ENCODE results near the gene GRPR. TPM values are rescaled to one million over a fixed set of nuclear protein-coding genes. Genes with fewer than 3 reads are reported as not detected.
"Not testable (repeated sequence)": the region's sequence is repeated elsewhere in the genome, so short reads cannot be mapped to it uniquely, and the experiment has no call there.

GRPR gene
- total RNA-seq, 1 experiment from 2014 or later: 0.06 TPM

GRCh38 chrX:16137416-16138107 is 14.2 kb downstream of the GRPR start:
- DNase-seq (ENCODE audit: low read depth): no peak

GRCh38 chrX:16138108-16138427 is 14.7 kb downstream of the GRPR start:
- no peak for DNase-seq (ENCODE audit: low read depth)

DNA sequence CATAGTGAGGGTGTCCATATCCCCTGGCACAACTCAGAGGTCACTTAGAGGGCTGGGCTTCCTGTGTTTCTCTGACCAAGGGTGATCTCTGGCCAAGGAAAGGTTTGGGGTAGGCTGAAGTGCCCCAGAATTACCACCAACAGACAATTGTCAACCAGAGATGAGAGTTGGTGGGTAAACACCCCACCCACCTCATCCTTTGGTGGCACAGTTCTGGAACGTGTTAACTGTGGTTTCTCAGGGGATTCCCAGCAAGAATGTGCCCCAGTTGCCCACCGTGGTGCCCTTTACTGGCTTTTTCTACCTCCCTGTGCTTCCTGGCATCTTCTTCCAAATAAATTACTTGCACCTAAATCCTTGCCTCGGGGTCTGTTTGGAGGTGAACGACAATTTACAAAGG is 17.1 kb downstream of the GRPR start:
- no peak for DNase-seq (ENCODE audit: low read depth)

DNA sequence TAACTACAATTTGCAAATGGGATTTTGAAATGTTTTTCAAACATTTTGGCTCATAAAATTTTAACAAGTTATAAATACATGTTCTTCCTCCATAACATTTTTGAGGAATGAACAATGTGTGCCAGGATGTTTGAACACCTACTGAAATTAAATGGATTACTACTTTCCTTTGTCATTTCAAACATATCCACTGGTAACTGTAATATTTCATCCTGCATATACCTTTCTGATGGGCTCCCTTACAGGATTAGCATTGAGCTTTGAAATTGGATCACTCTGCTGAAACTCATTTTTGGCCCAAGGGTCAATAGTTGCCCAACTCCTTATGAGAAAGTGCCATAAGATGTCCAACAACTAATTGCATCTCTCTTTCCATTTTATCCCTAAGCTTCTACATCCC is 17.6 kb downstream of the GRPR start:
- DNase-seq (ENCODE audit: low read depth): no peak

DNA sequence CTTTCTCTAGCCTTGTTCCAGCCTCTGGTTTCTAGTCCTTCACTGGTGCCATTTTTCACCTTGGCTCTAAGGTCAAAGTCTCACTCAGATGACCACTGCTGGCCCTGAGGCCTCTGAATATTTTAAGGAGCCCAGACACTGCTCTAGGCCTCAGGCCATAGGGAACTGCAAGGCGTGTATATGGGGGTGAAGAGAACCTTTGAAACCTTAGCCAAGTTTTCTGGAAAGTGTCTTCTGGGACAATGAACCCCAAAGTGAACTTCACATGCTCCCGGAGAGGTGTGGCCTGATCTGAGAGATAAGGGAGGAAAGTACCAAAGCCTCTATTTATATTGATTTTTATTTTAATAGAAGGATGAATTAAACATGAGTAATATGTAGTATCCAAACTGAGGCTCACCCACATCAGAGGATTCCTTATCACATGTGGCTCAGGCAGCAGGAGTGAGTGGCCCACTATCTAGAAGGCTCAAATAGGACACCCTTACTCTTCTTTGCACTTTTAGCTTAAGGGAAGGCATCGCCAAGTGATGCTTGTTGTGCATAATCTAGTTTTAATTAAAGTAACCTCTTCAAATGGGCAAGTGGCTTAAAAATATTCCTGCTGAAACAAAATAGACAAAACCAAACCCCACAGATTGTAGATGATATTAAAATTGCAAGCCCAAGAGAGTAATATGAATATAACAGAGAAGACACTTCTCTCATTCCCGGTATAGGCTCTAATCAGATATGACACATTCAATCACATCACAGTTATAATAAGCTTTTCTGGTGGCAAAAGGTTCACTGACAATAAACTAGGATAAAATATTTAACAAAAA is 18.3 kb downstream of the GRPR start:
- no peak for DNase-seq (ENCODE audit: low read depth)

DNA sequence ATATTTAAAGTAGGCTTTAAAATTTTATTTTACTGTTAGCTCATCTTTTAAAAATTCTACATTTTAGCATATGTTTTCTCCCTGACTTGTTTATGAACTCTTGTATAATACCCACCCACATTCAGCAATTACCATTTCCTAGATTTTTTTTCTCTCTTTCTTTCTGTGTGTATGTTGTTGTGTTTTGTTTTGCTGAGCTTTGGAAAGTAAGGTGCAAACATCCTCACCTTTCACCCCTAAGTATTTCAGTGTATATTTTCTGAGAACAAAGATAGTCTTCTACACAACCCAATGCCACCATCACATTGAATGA is 18.8 kb downstream of the GRPR start:
- DNase-seq (ENCODE audit: low read depth): no peak

GRCh38 chrX:16143968-16144367 is 20.6 kb downstream of the GRPR start:
- DNase-seq (ENCODE audit: low read depth): no peak

- DNase-seq (ENCODE audit: low read depth): no peak
Observed at GRCh38 chrX:16144420-16144819, 21.1 kb downstream of the GRPR start.

DNA sequence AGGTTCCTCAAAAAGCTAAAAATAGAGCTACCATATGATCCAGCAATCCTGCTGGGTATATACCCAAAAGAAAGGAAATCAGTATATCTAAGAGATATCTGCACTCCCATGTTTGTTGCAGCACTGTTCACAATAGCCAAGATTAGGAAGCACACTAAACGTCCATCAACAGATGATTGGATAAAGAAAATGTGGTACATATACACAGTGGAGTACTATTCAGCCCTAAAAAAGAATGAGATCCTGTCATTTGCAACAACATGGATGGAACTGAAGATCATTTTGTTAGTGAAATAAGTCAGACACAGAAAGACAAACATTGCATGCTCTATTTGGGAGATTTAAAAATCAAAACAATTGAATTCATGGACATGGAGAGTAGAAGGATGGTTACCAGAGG is 21.7 kb downstream of the GRPR start:
- DNase-seq (ENCODE audit: low read depth): not testable (repeated sequence)

GRCh38 chrX:16145656-16146055 is 22.3 kb downstream of the GRPR start:
- DNase-seq (ENCODE audit: low read depth): no peak

- DNase-seq (ENCODE audit: low read depth): no peak
Observed at GRCh38 chrX:16148896-16149295, 25.5 kb downstream of the GRPR start.

DNA sequence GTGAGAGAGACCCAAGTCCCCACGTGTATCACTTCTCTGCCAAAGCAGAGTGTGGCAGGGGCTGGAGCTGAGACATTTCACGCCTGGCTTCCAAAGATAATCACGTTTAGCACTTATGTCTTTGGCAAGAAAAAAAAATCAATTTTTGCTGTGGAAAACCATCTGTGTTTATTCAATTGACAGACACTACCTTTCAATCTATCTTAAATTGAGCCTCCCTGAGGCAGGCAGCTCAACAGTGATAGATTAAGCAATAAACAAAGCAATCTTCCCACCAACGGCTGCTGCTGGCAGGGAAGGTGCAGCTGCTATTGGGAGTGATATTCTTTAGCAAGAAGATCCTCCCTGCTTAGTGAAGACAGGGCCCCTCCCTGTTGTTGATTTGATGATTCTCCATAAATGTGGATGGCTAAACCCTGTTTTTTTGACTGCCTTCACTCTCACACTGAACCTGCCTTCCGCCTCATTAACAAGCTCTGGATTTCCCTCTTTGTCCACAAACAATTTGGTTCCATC is 32.3 kb downstream of the GRPR start:
- no peak for DNase-seq (ENCODE audit: low read depth)

- no peak for DNase-seq (ENCODE audit: low read depth)
Observed at GRCh38 chrX:16156692-16157331, 33.4 kb downstream of the GRPR start.

- peak; percentile 87 for DNase-seq (ENCODE audit: low read depth)
Observed at GRCh38 chrX:16160729-16161128, 37.4 kb downstream of the GRPR start.

DNA sequence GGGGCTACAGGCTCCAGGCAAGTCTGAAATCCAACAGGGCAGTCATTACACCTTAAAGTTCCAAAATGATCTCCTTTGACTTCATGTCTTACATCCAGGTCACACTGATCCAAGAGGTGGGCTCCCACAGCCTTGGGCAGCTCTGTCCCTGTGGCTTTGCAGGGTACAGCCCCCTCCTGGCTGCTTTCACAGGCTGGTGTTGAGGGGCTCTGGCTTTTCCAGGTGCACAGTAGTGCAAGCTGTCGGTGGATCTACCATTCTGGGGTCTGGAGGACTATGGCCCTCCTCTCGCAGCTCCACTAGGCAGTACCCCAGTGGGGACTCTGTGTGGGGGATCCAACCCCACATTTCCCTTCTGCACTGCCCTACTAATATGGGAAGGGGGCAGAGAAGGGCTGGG is 37.8 kb downstream of the GRPR start:
- DNase-seq (ENCODE audit: low read depth): not testable (repeated sequence)

DNA sequence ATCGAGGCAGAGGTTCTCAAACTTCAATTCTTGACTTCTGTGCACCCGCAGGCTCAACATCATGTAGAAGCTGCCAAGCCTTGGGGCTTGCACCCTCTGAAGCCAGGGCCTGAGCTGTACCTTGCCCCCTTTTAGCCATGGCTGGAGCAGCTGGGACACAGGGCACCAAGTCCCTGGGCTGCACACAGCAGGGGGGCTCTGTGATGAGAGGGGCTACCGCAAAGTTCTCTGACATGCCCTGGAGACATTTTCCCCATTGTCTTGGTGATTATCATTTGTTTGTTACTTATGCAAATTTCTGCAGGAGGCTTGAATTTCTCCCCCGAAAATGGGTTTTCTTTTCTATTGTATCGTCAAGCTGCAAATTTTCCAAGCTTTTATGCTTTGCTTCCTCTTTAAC is 39.0 kb downstream of the GRPR start:
- no peak for DNase-seq (ENCODE audit: low read depth)

GRCh38 chrX:16164748-16165147 is 41.4 kb downstream of the GRPR start:
- no peak for DNase-seq (ENCODE audit: low read depth)

- DNase-seq (ENCODE audit: low read depth): no peak
Observed at GRCh38 chrX:16167181-16167580, 43.8 kb downstream of the GRPR start, which contains the start of gene MAGEB17. MAGEB17 (plus strand) TSS chrX:16167481; CDS start chrX:16170383, 2,902 bp downstream.

DNA sequence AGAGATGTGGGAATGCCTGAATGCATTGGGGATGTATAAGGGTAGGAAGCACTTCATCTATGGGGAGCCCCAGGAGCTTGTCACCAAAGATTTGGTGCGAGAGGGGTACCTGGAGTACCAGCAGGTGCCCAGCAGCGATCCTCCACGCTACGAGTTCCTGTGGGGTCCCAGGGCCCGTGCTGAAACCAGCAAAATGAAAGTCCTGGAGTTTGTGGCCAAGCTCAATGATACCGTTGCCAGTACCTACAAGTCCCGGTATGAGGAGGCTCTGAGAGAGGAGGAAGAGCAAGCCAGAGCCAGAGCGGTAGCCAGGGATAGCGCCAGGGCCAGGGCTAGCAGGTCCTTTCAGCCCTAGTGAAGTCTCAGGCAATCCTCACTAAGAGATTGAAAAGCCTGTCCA is 47.7 kb downstream of the GRPR start:
- DNase-seq (ENCODE audit: low read depth): no peak

DNA sequence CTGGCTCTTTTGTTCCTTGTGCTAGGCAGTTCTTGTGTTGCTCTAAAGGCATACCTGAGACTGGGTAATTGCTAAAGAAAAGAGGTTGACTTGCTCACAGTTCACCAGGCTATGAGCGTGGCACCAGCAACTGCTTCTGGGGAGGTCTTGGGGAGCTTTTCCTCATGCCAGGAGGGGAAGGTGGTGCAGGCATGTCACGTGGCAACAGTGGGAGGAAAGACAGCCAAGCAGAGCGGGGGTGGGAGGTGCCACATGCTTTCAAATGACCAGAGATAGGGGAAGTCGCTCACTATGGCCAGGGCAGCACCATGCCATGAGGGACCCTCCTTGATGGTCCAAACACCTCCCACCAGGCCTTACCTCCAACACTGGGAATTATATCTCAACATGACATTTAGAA is 48.6 kb downstream of the GRPR start:
- no peak for DNase-seq (ENCODE audit: low read depth)

DNA sequence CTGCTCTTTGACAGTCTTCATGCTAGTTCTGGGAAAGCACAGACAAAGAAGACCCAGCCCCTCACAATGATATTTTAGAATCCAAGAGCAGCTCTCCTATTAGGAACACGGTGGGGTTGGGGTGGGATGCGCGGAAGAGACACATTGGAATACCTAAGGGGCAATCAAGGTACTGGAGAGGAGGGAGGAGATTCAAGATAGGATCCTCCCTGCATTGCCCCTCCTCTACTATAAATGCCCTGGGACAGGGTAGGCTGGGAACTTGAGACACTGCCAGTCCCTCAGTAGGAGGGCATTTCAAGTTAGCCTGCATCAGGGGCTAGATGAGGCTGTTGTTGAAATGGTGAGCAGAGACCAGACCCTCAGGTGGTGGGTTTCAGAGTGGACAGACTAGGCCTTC is 49.0 kb downstream of the GRPR start:
- no peak for DNase-seq (ENCODE audit: low read depth)

DNA sequence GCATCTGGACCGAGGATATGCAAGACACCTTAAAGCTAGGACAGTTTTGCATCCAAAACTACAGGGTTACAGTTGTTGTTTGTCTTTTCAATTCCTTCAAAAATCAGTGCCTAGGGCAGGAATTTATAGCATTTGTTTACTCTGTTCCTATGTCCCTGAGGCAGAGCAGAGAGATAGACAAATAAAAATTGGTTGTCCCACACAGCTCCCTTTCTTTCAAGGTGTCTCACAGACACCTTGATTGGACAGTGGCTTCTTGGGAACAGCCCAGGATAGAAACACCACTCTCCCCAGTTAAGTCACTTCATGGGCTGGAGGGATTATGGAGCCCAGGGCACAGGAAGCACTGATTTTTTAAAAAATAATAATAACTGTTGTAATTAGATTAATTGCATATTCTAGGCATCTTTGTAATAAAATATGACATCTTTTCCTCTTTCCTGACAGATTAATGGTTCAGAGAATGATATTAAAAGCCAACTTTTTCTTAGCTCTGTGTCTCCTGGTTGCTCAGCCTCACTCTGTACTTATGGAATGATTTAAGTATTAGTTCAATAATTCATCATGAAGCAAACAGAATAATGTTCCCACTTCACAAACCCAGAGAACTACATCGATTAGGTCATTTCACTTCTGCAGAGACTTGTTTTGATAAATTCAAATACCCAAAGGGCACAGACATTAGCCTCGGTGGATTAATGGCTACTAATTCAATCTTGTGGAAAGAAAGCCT is 52.1 kb downstream of the GRPR start:
- no peak for DNase-seq (ENCODE audit: low read depth)

Measured in LHCN-M2 (cell line).